Measurements from ENCODE around the gene CAMSAP2. TPM values are rescaled to one million over a fixed set of nuclear protein-coding genes. Genes with fewer than 3 reads are reported as not detected.

CAMSAP2 gene
- total RNA-seq, 1 experiment from 2014 or later, result 40.3 TPM

GRCh38 chr1:200862713-200863415 lies 124.2 kb downstream of the CAMSAP2 start:
- no peaks in the 10 kb centered on the region for H3K9me2 ChIP-seq (ENCODE audit: insufficient read depth)
- intact Hi-C loops (cut with micrococcal nuclease; ENCODE audit: unreplicated experiment), result no loop called here

DNA sequence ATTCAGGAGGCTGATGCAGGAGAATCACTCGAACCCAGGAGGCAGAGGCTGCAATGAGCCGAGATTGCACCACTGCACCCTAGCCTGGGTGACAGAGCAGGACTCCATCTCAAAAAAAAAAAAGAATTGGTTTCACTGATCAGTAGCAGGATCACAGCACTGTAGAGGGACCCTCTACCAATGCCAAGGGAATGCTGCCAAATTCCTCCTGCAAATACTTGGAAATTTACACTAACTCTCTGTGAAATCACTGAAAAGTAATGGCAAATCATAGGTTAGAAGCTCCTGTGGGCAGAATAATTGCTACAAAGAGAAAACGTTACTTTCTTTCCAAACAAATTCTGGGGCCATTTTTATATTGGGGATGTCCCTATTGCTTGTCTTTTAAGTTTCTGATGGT lies 127.4 kb downstream of the CAMSAP2 start:
- H3K27me3 ChIP-seq (ENCODE audit: insufficient read depth, low read depth), result no peaks in the 10 kb centered on the region
- no peaks in the 10 kb centered on the region for H3K4me1 ChIP-seq (replicated peaks; ENCODE audit: insufficient read depth)
- no peak overlapping the region for H3K4me3 ChIP-seq
- TF ChIP-seq, protein P1, sequence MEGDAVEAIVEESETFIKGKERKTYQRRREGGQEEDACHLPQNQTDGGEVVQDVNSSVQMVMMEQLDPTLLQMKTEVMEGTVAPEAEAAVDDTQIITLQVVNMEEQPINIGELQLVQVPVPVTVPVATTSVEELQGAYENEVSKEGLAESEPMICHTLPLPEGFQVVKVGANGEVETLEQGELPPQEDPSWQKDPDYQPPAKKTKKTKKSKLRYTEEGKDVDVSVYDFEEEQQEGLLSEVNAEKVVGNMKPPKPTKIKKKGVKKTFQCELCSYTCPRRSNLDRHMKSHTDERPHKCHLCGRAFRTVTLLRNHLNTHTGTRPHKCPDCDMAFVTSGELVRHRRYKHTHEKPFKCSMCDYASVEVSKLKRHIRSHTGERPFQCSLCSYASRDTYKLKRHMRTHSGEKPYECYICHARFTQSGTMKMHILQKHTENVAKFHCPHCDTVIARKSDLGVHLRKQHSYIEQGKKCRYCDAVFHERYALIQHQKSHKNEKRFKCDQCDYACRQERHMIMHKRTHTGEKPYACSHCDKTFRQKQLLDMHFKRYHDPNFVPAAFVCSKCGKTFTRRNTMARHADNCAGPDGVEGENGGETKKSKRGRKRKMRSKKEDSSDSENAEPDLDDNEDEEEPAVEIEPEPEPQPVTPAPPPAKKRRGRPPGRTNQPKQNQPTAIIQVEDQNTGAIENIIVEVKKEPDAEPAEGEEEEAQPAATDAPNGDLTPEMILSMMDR (conservative IDR thresholded peaks at IDR 0.05), result no peak
- TF ChIP-seq EZH2 (IDR thresholded peaks at IDR 0.05; ENCODE audit: low read depth), result no peak
- peaks cover 5% of the 10 kb centered on the region; the same call in 1 of the 2 replicates for H3K36me3 ChIP-seq (ENCODE audit: low read depth)
- no peaks in the 10 kb centered on the region for H3K9me2 ChIP-seq (ENCODE audit: insufficient read depth)
- BruUV-seq (replicated peaks), result no TSS peak
- no peaks in the 10 kb centered on the region for H3K79me2 ChIP-seq (ENCODE audit: low read depth)
- H3K27ac ChIP-seq, result no peak overlapping the region
- H3F3A ChIP-seq (ENCODE audit: insufficient read depth, low read depth), result peaks cover 7% of the 10 kb centered on the region; the same call in 1 of the 2 replicates
- H4K20me1 ChIP-seq (ENCODE audit: insufficient read depth), result no peaks in the 10 kb centered on the region
- POLR2A ChIA-PET (ENCODE audit: unreplicated experiment), result no interaction called here
- intact Hi-C loops (cut with micrococcal nuclease; ENCODE audit: unreplicated experiment), result no loop called here
- CTCF ChIA-PET, result no interaction called here
- H2AFZ ChIP-seq, result no peak overlapping the region
- no peak for DNase-seq
- no peaks in the 10 kb centered on the region for H3K9me3 ChIP-seq (ENCODE audit: insufficient read depth, low read depth)
- no peak overlapping the region for H3K4me2 ChIP-seq

More at GRCh38 chr1:200862713-200863415, 124.2 kb downstream of the CAMSAP2 start:
- H3K79me2 ChIP-seq (ENCODE audit: low read depth), result no peaks in the 10 kb centered on the region
- ChIA-PET CTCF (no interaction called here), POLR2A (ENCODE audit: unreplicated experiment) (no interaction called here)
- no peak overlapping the region for H3K4me2 ChIP-seq
- H3F3A ChIP-seq (ENCODE audit: insufficient read depth, low read depth), result peaks cover 7% of the 10 kb centered on the region; the same call in 1 of the 2 replicates
- H3K4me3 ChIP-seq, result no peak overlapping the region
- TF ChIP-seq, protein P1 (conservative IDR thresholded peaks at IDR 0.05), result no peak
- no peak for TF ChIP-seq EZH2 (IDR thresholded peaks at IDR 0.05; ENCODE audit: low read depth)
- no TSS peak for BruUV-seq (replicated peaks)
- H2AFZ ChIP-seq, result no peak overlapping the region
- no peaks in the 10 kb centered on the region for H3K27me3 ChIP-seq (ENCODE audit: insufficient read depth, low read depth)
- no peaks in the 10 kb centered on the region for H4K20me1 ChIP-seq (ENCODE audit: insufficient read depth)
- H3K27ac ChIP-seq, result no peak overlapping the region
- no peaks in the 10 kb centered on the region for H3K4me1 ChIP-seq (replicated peaks; ENCODE audit: insufficient read depth)
- peaks cover 8% of the 10 kb centered on the region; the same call in 1 of the 2 replicates for H3K36me3 ChIP-seq (ENCODE audit: low read depth)
- no peak for DNase-seq
- H3K9me3 ChIP-seq (ENCODE audit: insufficient read depth, low read depth), result no peaks in the 10 kb centered on the region

GRCh38 chr1:200866521-200866920 lies 127.8 kb downstream of the CAMSAP2 start:
- intact Hi-C loops (cut with micrococcal nuclease; ENCODE audit: unreplicated experiment), result no loop called here
- no TSS peak for BruUV-seq (replicated peaks)
- no peak for DNase-seq
- no peaks in the 10 kb centered on the region for H3K27me3 ChIP-seq (ENCODE audit: insufficient read depth, low read depth)
- H3F3A ChIP-seq (ENCODE audit: insufficient read depth, low read depth), result peaks cover 7% of the 10 kb centered on the region; the same call in 1 of the 2 replicates
- peaks cover 5% of the 10 kb centered on the region; the same call in 1 of the 2 replicates for H3K36me3 ChIP-seq (ENCODE audit: low read depth)
- TF ChIP-seq, protein P1 (conservative IDR thresholded peaks at IDR 0.05), result no peak
- no peak for TF ChIP-seq EZH2 (IDR thresholded peaks at IDR 0.05; ENCODE audit: low read depth)
- no peak overlapping the region for H3K4me3 ChIP-seq
- POLR2A ChIA-PET (ENCODE audit: unreplicated experiment), result no interaction called here
- no peaks in the 10 kb centered on the region for H3K79me2 ChIP-seq (ENCODE audit: low read depth)
- H3K9me3 ChIP-seq (ENCODE audit: insufficient read depth, low read depth), result no peaks in the 10 kb centered on the region
- no peaks in the 10 kb centered on the region for H3K9me2 ChIP-seq (ENCODE audit: insufficient read depth)
- no peaks in the 10 kb centered on the region for H3K4me1 ChIP-seq (replicated peaks; ENCODE audit: insufficient read depth)
- H4K20me1 ChIP-seq (ENCODE audit: insufficient read depth), result no peaks in the 10 kb centered on the region
- no peak overlapping the region for H2AFZ ChIP-seq
- H3K27ac ChIP-seq, result no peak overlapping the region
- no peak overlapping the region for H3K4me2 ChIP-seq
- CTCF ChIA-PET, result no interaction called here
